GM11168 (cell line): ENCODE results near the gene ZMYND8.

Experiments
- in situ Hi-C: fragments of 300-500 bp; cut with MboI; formaldehyde crosslinking; loops from one replicate; pipeline ENCODE4 v1.12.0; 2022; ENCODE audit warnings: low sequenced_read_pairs; ENCODE audit not compliant: unreplicated experiment

Gene ZMYND8

DNA sequence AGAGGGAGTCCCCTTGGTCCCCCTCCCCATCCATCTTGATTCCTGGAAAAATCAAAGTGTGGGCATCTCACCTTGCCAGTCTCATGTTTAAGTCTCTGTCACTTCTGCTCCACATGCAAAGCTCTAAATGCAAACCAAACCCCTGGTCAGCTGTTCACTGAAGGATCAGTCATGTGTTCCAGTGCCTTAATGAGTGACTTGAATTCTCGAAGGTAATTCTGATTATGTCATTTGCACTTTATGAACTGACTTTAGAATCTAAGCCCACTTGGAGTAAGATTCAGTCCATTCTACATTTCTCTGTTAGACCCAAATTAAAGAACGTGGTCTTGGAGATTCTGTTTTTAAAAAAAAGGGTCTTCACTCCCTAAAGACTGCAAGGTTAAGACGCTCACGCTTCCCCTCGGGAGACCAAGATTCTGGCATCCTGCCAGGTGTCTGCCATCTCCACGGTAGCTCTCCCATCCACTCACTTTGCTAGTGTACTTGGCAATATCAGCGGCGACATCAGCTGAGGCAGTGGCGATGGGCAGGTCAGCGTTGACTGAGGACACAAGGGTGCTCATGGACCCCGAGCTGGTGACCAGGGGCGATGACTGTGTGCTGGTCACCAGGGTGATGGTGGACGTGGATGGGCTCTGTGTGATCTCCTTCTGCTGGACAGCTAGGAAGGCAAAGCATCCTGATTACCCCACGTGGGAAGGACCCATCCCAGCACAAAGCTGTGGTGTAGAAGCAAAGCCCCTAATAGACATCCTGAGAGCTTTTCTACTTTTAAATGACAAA is 120.5 kb downstream of the ZMYND8 start:
- in situ Hi-C loops = no loop called here

DNA sequence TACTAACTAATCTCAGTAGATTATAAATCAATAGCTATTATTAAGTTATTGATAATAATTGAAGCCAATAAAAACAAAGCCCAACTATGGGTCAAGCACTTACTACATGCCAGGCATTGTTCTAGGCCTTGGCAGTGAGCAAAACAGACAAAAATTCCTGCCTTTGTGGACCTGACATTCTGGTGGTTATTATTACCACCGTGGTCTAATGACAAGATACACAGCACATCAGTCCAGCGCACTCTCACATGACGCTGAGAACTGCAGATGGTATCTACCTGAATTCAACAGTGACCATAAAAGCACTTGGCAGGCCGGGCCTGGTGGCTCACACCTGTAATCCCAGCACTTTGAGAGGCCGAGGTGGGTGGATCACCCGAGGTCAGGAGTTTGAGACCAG is 121.4 kb downstream of the ZMYND8 start:
- in situ Hi-C loops = no loop called here

DNA sequence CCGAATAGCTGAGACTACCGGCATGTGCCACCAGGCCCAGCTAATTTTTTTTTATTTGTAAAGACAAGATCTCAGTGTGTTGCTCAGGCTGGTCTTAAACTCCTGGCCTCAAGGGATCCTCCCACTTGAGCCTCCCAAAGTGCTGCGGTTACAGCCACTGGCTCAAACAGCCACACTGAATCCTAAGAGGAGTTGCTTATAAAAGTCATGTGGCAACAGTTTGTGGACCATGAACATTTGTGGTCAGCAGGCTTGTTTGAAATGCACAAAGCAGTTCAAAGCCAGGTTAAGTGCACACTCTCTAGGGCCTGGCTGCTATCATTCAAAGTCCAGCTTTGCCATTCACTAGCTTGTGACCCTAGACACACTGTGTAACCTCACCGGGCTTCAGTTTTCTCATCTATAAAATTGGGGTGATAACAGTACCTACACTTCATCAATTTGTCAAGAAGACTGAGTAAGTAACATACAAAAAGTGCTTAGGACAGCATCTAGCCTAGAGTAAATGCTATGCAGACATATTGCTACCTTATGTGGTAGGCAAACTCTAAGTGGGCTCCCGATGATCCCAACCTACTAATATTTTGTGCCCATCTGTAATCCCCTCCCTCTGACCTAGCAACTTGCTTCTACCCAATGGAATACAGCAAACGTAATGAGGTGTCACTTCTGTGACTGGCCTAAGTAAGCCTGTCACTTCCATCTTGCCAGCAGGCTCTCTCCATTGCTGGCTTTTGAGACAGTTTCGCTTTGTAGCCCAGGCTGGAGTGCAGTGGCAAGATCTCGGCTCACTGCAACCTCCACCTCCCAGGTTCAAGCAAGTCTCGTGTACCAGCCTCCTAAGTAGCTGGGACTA is 122.9 kb downstream of the ZMYND8 start:
- in situ Hi-C loops = no loop called here

DNA sequence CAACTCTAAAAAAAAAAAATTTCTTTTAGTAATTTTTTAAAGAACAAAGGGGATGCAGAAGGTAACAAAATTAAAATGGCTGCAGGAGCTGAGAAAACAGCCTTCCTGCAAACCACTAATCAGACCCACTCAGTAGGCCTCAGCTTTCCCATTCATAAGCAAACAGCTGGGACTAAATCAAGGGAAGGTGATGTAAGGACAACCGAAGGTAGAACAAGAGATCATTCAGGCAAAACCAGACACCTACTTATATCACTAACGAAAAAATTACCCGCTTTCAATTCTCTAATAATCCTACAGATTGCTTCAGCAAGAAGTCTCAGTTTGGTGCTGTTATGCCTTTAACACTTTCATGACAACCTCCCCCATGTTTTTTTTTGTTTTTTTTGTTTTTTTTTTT is 124.0 kb downstream of the ZMYND8 start:
- in situ Hi-C loops = no loop called here

DNA sequence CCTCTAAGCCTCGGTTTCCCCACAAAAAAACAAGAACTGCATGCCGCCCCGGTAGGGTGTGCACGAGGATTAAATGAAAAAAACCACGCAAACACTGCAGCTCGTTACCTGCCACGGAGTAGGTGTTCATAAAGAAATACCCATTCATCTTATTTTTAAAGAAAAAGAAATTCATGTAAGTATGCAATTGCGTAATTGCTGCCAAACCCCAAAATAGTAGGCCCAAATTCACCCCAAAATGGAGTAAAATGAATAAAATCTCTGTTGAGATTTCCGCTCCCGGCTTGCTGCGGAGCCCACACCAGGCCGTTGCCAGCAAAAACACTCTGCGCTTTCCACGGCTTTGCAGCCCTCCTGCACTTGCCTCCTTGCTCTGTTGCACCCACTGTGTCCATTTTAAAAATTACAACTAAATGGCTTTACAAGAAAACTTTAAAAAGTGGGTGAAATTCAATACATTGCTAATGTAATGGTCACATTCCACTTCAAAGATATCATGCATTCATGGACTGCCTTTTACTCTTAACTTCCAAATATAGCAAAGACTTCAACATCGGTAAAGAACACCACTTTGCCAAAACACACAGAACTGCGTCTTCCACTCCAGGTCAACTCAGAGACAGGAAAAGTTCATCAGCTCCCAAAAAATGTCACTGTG is 125.0 kb downstream of the ZMYND8 start:
- in situ Hi-C loops = no loop called here

DNA sequence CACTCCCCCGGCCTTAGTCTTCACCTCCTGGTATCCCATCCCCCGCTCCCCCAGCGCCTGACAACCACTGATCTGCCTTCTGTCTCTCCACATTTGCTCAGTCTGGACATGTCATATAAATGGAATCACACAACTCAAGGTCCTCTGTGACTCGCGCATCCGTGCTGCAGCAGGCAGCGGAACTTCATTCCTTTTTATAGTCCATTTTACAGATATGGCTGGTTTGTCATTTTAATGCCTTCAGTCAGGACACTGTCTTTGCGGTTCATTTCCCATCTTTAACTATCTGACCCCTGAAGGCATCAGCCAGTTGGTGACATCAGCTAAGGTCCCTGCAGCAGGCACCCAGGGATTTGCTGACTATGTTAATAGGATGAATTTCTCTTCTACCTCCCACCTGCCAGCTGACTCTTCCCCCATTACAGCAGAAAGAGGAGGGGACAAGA is 125.7 kb downstream of the ZMYND8 start:
- in situ Hi-C loops = no loop called here

DNA sequence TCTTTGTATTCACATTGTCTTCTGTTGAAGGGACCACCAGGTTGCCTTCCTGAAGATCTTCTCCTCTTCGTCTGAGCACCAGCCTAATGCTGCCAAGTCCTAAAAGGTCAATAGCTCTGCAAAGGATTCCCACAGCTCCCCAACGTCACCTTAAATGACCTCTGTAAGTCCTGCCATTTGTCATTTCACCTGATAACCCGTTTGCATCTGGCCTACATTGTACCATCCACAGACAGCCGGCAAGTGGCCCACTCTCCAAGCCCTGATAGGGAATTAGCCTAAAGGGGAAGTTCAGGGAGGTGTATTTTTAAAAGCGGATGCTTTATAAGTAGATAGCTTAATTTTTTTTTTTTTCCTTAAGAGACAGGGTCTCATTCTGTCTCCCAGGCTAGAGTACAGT is 127.8 kb downstream of the ZMYND8 start:
- in situ Hi-C loops = no loop called here

DNA sequence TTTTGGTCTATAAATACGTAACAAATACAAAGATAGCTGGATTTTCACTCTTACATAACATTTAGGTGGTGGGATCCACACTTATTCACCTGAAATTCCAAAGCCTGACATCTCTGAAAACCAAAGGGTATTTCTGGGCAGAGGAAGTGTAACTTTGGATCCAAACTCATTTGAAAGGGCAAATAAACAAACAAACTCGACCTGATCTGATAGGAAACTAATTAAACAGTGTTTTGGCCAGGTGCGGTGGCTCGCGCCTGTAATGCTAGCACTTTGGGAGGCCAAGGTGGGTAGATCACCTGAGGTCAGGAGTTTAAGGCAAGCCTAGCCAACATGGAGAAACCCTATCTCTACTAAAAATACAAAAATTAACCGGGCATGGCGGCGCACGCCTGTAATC is 128.9 kb downstream of the ZMYND8 start:
- in situ Hi-C loops = no loop called here

DNA sequence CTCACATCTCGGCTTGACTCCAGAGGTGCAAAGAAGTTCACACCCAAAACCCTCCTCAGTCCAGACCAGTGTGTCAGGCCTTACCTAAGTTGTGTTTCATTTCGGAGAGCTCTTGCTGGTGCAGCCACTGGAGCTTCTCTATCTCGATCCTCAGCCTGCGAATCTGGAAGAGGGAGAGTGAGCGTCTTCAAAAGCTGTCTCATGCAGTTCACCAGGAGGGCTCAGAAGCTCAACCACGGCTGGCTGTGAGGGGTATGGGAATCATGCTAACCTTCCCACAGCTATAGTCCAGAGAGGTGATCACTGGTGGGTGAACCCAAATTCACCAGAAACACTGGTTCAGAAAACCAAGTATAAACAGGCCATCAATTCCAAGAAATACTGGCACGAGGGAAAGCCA is 129.4 kb downstream of the ZMYND8 start:
- in situ Hi-C loops = no loop called here

DNA sequence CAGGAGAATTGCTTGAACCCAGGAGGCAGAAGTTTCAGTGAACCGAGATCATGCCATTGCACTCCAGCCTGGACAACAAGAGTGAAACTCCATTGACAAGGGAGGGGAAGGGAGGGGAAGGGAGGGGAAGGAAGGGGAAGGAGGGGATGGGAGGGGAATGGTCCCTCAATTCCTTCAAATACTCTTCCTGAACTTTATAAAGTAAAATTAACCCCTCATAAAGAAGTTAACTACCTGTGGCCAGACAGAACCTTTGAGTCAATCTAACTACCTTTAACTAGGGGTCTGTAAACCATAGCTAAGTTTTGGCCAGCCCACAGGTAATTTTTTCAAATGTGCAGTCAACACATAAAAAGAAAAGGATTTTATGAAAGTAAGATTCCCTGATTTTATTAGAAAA is 131.0 kb downstream of the ZMYND8 start:
- in situ Hi-C loops = no loop called here

DNA sequence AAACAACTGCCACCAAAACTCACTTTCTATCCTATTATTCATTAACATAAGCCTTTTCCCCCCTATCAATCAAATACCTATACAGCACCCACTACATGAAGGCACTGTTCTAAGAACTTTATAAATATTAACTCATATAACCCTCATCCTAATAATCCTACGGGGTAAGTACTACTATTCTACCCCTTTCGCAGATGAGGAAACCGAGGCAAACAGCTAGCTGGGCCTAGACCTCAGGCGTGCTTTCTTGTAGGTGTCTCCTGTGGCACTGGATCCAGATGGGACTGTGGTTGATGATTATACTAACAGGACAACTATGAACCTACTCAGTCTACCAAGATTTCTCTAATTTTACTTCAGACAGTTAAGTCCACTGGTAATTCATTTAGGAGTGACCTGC is 131.6 kb downstream of the ZMYND8 start:
- in situ Hi-C loops = no loop called here

DNA sequence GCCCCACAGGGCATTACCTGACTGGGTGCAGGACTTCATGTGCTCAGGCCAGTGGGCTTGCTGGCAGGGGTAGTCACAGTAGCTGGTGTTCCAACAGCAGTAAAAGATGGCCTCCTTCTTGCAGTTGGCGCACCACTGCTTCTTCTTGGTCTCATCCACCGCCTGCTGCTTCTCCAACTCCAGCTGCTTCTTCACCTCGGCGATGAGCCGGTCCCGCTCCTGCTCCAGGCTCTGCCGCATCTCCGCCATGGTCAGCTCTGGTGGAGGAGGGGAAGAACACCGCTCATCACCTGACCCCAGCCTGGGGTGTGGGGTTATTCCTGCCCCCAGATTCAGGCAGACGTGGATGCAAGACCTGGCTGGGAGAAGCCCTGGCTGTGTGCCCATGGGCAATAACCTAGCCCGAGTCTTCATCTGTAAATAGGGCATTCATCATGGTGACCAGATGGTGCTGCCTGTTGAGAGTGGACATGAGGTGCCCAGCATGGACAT is 132.2 kb downstream of the ZMYND8 start:
- in situ Hi-C loops = no loop called here

DNA sequence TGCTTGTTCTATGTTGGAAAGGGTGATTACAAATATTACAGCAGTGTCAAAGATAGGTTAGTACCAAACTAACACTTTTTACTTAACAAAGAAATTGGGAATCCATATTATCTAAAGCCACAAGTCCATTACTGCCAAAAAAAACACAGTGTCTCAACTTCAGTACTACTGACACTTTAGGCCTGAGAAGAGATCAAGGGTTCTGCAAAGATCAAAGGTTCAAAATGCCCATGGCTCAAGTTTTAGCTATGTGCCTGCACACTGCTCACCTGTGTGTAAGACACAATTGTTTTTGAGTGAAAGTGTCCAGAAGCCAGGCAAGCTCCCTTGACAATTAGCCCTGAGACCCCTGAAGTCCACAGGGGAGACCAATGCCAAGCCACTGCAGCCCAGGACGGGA is 132.6 kb downstream of the ZMYND8 start:
- in situ Hi-C loops = no loop called here

DNA sequence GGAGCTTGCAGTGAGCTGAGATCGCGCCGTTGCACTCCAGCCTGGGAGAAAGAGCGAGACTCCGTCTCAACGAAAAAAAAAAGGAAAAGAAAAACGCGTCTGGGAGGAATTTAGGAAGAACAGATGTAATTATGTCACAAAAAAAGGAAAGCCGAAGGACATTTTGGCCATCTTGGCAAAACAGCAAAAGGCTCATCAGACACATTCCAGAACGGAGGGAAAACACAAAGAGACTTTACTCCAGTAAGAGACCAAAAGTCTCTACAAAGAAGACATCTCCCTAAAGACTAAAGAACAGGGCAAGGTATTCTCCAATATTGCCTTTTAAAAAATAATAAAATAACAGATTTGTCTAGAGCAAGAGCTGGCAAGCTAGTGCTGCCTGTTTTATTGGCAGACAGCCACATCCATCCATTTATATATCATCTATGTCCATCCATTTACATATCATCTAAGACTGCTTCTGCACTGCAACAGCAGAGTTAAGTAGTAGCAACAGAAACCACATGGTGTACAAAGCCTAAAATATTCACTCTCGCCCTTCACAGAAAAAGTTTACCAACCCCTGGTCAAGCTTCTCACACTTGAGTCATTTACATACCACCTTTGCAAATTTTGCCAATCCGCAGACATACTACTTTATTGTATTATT is 133.9 kb downstream of the ZMYND8 start:
- in situ Hi-C loops = no loop called here

DNA sequence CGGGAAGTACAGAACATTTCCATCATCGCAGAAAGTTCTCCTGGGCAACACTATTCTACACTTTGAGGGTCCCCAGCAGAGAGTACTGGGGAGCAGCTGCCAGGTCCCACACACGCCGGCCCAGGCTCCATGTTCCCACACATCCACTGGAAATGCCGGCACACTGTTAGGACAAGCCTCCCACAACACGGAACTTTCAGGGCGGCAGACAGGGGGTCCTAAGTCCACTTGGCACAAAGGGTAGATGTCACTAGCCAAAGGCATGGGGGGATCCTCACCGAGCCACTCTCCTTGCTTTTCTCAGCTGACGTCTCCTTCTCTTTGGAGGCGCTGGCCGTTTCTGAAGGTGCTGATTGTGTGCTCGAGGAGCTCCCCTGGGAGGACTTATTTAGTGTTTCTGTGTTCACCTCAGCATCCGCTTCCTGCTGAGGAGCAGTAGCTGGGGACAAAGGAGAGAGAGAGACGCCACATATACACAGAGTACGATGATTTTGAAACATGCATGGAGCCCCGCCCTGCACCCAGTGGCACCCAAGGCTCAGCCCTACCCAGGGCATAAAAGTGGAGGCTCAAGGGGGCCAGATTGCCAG is 135.4 kb downstream of the ZMYND8 start:
- in situ Hi-C loops = no loop called here

DNA sequence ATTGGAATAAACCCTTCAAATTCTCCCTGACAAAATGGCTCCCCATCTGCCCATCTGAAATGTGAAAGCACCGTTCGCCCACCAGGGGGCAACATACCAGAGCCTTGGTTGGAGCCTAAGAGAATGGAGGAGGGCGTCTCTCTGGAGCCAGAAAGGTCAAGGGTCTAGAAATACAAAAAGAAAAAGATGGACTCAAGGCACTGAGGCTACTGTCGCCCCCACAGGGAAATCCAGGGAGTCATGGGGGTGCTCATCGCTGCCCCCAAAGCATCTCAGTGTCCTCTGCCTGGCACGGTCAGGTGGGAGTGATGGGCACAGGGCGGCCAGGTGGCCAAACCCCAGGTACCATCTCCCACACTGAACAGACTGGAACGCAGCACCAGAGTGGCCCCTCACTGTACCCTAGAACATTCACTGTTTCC is 136.3 kb downstream of the ZMYND8 start:
- in situ Hi-C loops = no loop called here

DNA sequence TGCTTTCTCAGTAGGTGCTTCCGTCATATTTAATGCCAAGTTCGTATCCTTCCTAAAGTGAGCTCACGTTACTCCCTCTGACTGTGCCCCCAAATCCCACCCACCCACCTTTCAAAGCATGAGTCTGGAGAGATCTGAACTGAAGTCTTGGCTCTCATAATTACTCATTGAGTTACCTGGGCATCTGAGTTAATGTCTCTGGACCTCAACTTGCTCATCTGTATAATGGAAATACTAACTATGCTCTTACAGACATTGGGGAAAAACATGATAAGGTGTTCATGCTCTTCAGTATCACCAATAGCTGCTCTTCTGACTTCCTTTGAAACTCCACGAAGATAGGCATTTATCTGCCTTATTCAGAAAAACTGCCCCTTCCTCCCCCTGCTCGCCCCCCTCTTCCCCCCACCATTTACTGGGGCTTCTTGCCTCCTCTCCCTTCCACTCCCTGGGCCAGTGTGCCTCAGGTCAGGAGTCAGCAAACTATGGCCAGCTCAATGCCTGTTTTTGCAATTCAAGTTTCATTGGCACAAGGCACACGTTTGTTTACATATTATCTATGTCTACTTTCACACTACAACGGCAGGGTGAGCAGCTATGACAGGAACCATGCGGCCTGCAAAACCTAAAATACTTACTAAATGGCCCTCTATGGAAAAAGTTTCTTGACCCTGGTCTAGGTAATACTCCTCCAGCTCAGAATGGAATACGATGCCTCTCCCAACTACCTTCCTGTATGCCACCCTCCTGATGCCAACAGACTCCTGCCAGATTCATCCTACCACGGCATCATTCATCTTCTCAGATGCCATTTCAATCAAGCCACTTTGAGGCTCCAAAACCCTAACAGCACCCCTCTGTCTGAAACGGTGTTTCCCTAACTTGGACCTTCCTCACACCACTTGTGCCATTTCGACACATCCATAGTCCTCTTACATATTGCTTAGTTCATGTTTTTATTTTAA is 138.7 kb downstream of the ZMYND8 start:
- in situ Hi-C loops = no loop called here

DNA sequence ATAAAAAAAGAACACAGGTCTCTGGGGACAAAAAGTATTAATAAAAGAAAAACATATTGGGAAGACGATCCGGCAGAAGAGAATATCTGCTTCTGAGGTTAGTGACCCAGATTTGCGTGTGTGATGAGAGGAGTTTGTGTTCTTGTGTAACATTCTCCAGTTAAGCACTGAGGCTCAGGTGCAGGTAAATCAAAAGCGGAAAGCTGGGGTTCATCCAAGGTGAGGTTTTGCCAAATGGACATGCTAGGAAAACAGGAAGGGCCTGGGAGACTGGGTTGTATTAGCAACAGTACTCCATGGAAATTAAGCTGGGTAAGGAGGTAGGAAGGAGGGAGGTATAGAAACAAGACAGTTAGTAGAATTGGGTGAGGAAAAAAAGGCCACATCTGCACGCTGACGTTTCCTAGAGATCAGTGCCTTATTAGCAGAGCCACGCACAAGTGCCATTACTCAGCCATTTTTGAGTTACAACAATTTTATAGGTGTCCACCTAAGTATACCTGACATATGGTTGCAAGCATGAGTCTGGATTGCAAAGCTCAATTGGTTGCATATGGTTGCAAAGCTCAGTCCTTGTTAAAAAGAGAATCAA is 139.6 kb downstream of the ZMYND8 start:
- in situ Hi-C loops = no loop called here
